ENCODE results near the gene AFDN.

The AFDN gene

DNA sequence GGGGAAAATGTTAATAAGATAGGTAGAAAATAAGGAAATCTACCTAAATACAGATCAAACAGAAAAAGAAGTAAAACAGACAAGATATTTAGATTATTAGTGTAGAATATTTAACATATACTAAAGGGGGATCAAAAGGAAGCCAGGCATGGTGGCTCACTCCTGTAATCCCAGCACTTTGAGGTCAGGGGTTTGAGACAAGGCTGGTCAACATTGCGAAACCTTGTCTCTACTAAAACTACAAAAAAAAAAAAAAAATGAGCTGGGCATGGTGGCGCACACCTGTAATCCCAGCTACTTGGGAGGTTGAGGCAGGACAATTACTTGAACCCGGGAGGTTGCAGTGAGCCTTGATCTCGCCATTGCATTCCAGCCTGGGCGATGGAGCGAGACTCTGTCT is 55.5 kb downstream of the AFDN start:
- DNase-seq, result no peak

DNA sequence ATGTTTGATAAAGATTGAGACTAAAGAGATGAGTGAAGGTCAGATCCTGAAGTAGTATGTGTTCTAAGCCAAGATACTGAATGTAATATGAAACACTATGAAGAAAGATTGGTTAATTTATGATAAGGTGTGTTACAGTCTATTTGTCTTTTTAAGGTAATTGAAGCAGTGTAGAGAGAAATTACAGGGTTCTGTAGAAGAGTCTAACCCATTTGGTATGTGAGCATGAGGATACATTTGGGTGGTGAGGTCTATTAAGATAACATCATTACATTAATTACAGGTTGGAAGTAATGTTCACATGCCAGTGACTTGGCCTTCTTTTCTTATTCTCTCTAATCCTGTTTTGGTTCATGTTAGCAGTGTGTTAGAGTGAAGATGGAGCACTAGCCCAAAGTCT is 61.4 kb downstream of the AFDN start:
- DNase-seq, result no peak

DNA sequence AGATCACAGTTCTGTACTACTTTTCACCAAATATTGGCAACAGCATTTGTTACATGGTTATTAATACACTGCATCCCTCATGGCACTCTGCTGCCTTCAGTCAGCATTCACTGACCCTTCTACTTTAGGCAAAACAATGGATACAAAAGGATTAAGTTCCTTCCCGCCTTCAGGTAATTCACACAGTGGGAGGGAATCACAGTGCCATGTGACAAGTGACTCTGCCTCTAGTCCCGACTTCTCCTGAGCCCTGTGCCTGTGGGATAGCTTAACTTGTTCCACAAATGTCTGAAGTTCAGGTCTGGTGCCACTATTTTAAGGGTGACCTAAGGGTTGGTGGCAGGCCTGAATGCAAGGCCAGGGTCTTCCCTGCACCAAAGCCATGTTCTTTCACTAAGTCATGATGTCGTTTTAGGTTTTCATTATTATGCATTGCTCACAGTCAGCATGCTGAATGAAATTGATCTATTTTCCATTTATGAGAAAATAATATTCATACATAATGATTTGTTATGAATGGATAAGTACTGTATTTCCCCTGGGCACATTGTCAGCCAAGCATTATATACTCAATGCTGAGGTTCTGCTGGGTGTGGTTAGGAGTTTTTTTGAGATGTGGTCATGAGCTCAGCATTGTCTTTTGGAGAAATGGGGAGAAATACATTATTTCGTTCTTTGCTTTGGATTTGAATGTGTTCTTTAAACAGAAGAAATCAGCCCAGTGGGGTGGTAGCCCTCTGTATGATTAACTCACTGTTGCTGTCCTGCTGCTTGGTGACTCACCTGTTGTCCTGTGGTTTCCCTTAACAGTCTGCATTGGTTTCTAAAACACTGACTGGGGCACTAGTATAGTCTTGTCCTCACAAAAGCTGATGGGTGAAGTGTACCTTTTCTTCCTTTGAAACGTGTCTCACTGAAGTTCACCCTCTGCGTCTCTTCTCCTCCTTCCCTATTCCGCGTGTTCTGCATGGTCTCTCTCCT is 66.4 kb downstream of the AFDN start:
- DNase-seq, result peak; percentile 43

DNA sequence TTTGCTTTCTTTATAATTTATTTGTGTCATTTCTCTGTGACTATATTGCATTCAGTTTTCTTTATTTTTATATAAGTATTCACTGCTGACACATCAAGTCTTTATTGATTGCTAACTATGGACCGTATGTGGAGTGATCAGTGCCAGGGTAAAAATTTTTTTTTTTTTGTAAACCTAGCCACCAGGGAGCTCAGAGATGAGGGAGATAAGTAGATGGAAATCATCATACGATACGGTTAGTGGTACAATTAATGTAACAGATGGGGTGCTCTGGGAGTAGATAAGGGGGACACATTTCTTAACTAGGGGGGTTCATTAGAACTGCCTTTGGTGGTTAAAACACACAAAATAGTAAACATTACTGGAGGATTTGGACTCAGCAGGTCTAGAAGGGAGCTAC is 68.3 kb downstream of the AFDN start:
- no peak for DNase-seq

DNA sequence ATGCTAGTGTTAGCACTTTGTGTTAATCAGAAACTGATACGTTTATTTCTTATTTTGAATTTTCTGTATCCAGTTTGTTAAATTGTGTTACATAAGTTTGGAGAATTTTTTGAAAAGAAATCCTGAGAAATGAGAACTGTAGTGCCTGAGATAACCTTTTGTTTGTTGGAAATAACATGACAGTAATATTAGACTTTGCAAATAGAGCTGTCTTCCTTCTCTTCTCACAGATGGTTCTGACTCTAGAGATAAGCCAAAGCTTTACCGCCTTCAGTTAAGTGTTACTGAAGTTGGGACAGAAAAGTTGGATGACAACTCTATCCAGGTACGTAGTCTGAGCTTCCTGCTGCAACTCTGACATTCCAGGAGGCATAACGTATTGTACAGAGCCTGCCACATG is 69.9 kb downstream of the AFDN start:
- DNase-seq, result no peak

DNA sequence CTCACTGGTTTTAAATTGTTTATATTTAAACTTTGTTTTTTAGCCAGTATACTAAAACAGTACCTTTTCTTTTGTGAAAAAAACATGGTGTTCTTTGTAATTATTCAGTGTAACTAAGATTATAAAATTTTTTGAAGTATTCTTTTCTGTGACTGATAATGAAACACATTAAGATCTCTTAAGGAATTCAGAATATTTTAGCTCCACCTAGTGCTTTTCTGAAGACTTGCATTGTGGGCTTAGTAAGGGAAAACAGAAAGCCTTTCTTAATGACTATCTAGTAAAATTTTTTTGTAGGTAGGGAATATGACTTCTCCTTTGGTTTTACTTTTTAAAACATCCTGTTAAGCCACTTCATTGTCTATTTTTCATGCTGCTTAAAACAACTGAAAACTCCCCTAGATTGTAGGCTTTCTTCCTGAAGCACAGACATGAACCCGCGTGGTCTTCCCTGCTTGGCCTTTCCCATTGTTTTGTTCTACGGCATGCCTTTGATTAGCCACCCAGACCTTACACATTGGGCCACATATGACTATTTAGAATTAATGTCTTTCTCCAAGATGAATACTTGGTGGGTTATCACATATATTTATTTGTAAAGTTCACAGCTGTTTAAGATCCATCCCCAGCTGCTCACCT is 72.1 kb downstream of the AFDN start:
- peak; percentile 29 for DNase-seq

- no peak for DNase-seq
Observed at GRCh38 chr6:167904791-167905190, 78.1 kb downstream of the AFDN start.

GRCh38 chr6:167906899-167907298 is 80.2 kb downstream of the AFDN start:
- no peak for DNase-seq

DNA sequence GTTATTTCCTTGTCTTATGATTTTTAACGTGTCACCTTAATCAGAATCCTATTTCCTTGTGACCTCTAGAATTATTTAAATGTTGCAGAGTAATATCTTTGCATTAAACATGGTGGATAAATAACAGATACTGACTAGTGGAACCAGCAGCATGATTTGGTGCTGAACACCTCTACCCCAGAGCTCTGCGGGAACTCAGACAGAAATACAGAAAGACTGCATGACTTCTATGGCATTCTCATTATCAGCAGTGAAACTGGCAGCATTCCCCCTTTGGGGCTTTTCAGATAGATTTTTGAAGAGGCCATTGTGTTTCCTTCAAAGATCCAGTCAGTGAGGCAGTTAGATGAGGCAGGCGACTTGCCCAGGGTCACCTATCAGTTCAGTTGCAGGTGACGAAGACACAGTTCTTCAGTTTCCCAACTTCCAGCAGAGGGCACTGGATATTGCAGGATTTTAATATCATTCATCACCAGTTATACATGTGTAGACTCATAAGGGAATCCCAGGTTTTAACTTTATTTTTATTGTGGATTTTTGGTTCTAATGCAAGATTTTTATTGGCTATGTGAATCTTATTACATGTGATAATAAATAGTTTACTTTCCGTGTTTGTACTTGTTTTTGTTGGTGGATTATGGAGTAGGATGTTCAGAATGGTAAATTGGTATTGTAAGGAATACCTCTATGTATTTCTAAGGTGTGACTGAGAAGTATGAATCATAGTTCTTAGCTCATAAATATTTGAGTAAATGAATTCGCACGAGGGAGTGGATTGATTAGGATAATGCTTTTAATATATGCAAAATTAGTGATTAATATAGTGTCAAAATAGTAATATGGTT is 81.3 kb downstream of the AFDN start:
- DNase-seq, result peak; percentile 38

DNA sequence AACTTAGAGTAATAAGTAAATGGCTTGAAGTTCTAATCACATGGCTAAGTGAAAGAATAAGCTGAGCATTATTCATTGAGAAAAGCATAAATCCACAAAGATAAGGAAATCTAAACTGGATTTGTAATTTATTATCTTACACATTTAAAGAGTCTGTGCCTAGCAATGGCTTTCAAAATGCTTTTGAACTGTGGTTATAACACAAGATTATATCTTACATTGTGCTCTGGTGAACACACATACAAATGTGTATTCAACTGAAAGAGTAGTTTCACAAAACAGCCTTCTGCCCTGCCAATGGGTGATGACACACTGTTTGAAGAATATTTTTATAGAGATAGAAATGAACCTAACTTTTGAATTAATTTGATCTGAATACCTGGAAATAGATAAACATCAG is 83.3 kb downstream of the AFDN start:
- DNase-seq, result no peak

GRCh38 chr6:167910652-167911051 is 83.9 kb downstream of the AFDN start:
- no peak for DNase-seq

DNA sequence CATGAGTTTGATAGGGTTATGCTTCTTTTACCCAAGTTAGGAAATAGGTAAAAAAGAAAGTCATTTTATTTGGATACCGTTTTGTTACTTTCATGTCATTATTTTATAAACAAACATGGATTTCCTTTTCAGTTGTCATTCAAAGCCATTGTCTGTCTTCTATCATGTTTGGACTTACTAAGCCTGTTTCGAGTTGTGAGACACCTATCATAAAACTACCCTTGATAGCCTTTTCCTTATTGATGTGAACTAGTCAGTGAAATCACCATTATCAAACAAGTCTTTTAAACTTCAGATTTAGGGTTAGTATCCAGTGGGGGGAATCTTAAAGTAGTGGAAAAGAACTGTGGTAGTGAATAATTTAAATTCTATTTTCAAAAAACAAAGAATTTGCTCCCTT is 85.8 kb downstream of the AFDN start:
- DNase-seq, result no peak

DNA sequence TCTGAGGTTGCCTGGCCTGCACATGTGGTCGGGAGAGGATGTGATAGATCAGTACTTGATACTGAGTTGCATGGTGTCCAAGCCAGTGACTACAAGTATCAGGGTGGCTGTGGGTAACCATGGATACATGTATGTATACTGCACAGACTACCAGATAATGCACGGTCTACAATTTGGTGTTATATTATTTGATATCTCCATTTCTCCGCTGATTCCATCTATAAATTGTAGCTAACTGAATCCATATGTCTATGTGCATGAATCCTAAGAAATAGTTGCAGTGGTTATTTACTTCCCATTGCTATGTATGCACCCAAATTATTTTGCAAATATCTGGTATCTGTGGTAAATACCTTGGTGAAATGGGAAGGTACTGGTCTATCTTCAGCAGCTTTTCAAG is 87.0 kb downstream of the AFDN start:
- DNase-seq, result no peak

DNA sequence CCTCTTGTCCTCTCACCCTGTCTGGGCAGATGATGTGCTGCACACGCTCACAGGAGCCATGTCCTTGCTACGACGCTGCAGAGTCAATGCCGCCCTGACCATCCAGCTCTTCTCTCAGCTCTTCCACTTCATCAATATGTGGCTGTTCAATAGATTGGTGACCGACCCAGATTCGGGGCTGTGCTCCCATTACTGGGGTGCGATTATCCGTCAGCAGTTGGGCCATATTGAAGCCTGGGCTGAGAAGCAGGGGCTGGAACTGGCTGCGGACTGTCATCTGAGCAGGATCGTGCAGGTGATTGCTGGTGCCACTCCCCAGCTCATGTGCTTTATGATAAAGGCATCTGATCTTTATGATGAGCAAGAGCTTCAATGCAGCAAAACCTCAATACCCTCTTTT is 88.4 kb downstream of the AFDN start:
- DNase-seq, result no peak

GRCh38 chr6:167917551-167918154 is 90.9 kb downstream of the AFDN start:
- DNase-seq, result no peak

- no peak for DNase-seq
Observed at GRCh38 chr6:167918548-167919278, 92.0 kb downstream of the AFDN start.

DNA sequence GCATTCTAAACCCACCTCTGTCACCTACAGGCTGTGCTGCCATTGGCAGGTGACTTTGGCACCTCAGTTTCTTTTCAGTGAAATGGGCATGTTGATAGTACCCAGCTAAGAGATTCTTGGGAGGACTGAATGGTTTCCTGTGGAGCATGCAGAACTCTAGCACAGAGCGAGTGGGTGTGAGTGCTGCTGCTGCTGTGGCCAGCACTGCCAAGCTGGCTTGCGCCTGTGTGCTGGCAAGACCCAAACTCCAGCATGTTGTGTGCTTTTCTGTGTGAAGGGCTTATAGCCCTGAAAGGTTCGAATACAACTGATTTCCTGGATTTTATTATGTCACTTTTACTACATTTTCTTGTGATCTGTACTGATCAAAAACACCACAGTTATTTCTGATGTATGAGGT is 92.6 kb downstream of the AFDN start:
- DNase-seq, result no peak

- DNase-seq, result no peak
Observed at GRCh38 chr6:167920165-167920564, 93.5 kb downstream of the AFDN start.

DNA sequence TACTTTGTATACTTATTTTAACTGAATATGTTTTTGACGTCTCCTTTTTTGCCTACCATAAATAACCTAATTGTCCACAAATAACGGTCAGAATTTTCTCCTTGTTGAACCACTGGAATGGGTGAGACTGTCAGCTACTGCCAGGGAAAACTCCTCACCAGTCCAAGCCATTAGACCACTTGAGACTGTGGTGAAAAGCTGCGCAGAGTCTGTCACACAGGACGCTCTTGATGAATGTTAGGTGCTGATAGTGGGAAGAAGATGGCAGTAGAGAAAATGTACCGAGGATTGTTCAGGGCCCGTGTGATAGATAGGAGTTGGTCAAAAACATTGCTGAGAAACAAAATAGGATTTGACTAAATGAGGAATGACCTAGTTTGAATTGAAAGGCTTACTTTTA is 95.1 kb downstream of the AFDN start:
- no peak for DNase-seq

DNA sequence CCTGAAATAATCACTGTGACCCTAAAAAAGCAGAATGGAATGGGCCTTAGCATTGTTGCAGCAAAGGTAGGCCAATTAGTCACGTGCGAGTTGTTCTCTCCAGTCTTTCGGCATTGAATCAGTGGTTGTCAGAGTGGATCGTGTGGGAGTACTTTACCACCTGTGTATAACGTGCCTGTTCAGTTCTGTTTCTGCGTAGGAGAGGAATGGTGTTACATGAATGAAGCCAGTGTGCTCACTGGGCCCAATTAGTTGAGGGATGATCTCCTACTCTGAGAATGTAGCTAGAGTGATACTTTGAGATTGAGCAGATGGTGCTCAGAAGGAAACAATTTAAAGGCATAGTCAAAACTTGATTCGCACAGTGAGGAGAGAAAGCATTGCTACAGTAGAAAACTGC is 98.3 kb downstream of the AFDN start:
- peak; percentile 29 for DNase-seq

DNA sequence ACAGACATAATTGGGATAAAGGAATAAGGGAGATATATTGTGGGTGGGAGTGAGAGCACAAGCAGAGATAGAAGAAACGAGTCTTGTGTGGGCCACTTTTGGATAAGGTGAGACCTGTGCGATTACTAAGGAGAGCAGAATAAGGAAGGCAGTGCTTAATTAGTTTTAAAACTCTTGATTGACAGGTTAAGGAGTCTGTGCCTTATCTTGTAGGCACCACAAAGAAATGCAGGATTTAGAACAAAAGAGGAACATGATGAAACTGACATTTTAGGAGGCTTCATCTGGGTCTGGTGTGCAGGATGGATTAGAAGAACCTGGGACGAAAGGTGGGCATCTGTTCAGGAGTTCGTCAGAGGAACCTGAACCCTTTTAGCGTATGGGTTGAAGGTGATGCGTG is 100.5 kb downstream of the AFDN start:
- DNase-seq, result no peak

GRCh38 chr6:167928111-167928510 is 101.4 kb downstream of the AFDN start:
- DNase-seq, result no peak
